CD4-positive, CD25-positive, alpha-beta regulatory T cell (primary cell): ENCODE measurements around the gene DHRS3. TPM values are rescaled to one million over a fixed set of nuclear protein-coding genes. Genes with fewer than 3 reads are reported as not detected.

Experiments
- ATAC-seq, 2 donors: fragments of 150-1000 bp; cut with Tn5 transposase; one replicate each; pipeline ENCODE4 v1.10.0; 2021; ENCODE audit warnings: low read depth in 2 of 2, moderate number of reproducible peaks in 2 of 2, moderate library complexity in 1 of 2
- DNase-seq, 3 donors: peaks; one replicate each; pipeline versions ENCODE4 v3.0.0 to v3.0.0-alpha.2; 2012 to 2022; ENCODE audit warnings: mixed read lengths in 1 of 3
- H3K27ac ChIP-seq: one replicate; pipeline ENCODE4 v1.7.0; 2013; ENCODE audit warnings: mild to moderate bottlenecking, low read length; ENCODE audit not compliant: insufficient read depth, poor library complexity, severe bottlenecking
- H3K27me3 ChIP-seq: one replicate; pipeline ENCODE4 v1.7.0; 2013; ENCODE audit warnings: low read length; ENCODE audit not compliant: control insufficient read depth, insufficient read depth
- H3K36me3 ChIP-seq: one replicate; pipeline ENCODE4 v1.7.0; 2013; ENCODE audit warnings: mild to moderate bottlenecking, low read length, moderate library complexity; ENCODE audit not compliant: control insufficient read depth, insufficient read depth
- H3K4me1 ChIP-seq: 2 replicates; pipeline ENCODE4 v1.7.0; 2013; ENCODE audit warnings: mild to moderate bottlenecking, low read length; ENCODE audit not compliant: insufficient read depth, control insufficient read depth, poor library complexity, severe bottlenecking
- H3K4me3 ChIP-seq: one replicate; pipeline ENCODE4 v1.7.0; 2013; ENCODE audit warnings: low read depth, mild to moderate bottlenecking, low read length, moderate library complexity
- H3K9me3 ChIP-seq, 2 experiments: 1 replicate in 1 of 2; 2 replicates in 1 of 2; pipeline ENCODE4 v1.7.0; 2013; ENCODE audit warnings: low read length in 2 of 2, mild to moderate bottlenecking in 1 of 2, moderate library complexity in 1 of 2; ENCODE audit not compliant: control insufficient read depth in 2 of 2
- H3K27ac Mint-ChIP-seq, 3 donors: one replicate each; pipeline ENCODE4 v1.8.0; 2020 to 2022; ENCODE audit warnings: mild to moderate bottlenecking in 3 of 3, mixed read lengths in 3 of 3, moderate library complexity in 2 of 3
- H3K27me3 Mint-ChIP-seq: one replicate; pipeline ENCODE4 v1.8.0; 2022; ENCODE audit warnings: mild to moderate bottlenecking, mixed read lengths
- H3K36me3 Mint-ChIP-seq: one replicate; pipeline ENCODE4 v1.8.0; 2020; ENCODE audit warnings: mixed read lengths
- H3K4me1 Mint-ChIP-seq, 4 donors: one replicate each; pipeline ENCODE4 v1.8.0; 2020 to 2022; ENCODE audit warnings: mixed read lengths in 4 of 4, mild to moderate bottlenecking in 1 of 4
- H3K4me3 Mint-ChIP-seq, 4 donors: one replicate each; pipeline ENCODE4 v1.8.0; 2020 to 2022; ENCODE audit warnings: mild to moderate bottlenecking in 4 of 4, mixed read lengths in 4 of 4, moderate library complexity in 3 of 4
- H3K9me3 Mint-ChIP-seq, 7 donors: one replicate each; pipeline ENCODE4 v1.8.0; 2020 to 2022; ENCODE audit warnings: mixed read lengths in 7 of 7, mild to moderate bottlenecking in 3 of 7, moderate library complexity in 2 of 7
- polyA plus RNA-seq, 4 donors: library from polyadenylated mRNA; unstranded; fragments of 300-500 nt; fragmentation: Illumina TruSeq; gene quantifications; one replicate each; pipeline ENCODE4 v1.2.3, GENCODE V29; 2021
- total RNA-seq: library from RNA; stranded (reverse); gene quantifications from one replicate; pipeline ENCODE4 v1.2.3, GENCODE V29; 2022

Gene DHRS3
- total and polyA plus RNA-seq, 5 donors from 2014 or later: 8.8 to 25.6 (median 15.2) TPM

GRCh38 chr1:12600335-12600734, 17.7 kb downstream of the DHRS3 start:
- Mint-ChIP-seq H3K36me3 (no peaks in the 10 kb centered on the region), H3K27ac (peak overlapping the region in 2 of 3 donors; percentile 59 to 65), H3K27me3 (peaks cover 18% of the 10 kb centered on the region), H3K4me1 (peaks cover 10 to 67% (median 19%) of the 10 kb centered on the region in 4 donors), H3K4me3 (peak overlapping the region in 1 of 4 donors; percentile 13), H3K9me3 (peaks cover 0 to 2% (median 0%) of the 10 kb centered on the region in 7 donors)
- H3K4me1 ChIP-seq: peaks cover 27% of the 10 kb centered on the region
- ATAC-seq (no peak), DNase-seq (no peak)
- no peaks in the 10 kb centered on the region for H3K36me3 ChIP-seq
- no peak overlapping the region for H3K27ac ChIP-seq
- no peaks in the 10 kb centered on the region for H3K9me3 ChIP-seq
- no peak overlapping the region for H3K4me3 ChIP-seq
- H3K27me3 ChIP-seq: no peaks in the 10 kb centered on the region

GRCh38 chr1:12599657-12600056, 18.4 kb downstream of the DHRS3 start:
- no peaks in the 10 kb centered on the region for H3K9me3 ChIP-seq
- no peak overlapping the region for H3K27ac ChIP-seq
- H3K9me3 Mint-ChIP-seq: peaks cover 0 to 3% (median 0%) of the 10 kb centered on the region in 7 donors
- no peak overlapping the region for H3K4me3 Mint-ChIP-seq
- no peaks in the 10 kb centered on the region for H3K36me3 ChIP-seq
- no peak overlapping the region for H3K27ac Mint-ChIP-seq
- no peaks in the 10 kb centered on the region for H3K27me3 ChIP-seq
- no peak overlapping the region for H3K4me3 ChIP-seq
- peaks cover 24% of the 10 kb centered on the region for H3K4me1 ChIP-seq
- H3K27me3 Mint-ChIP-seq: peaks cover 18% of the 10 kb centered on the region
- DNase-seq: no peak
- peaks cover 10 to 65% (median 19%) of the 10 kb centered on the region in 4 donors for H3K4me1 Mint-ChIP-seq
- no peak for ATAC-seq
- no peaks in the 10 kb centered on the region for H3K36me3 Mint-ChIP-seq

GRCh38 chr1:12598974-12599373, 19.0 kb downstream of the DHRS3 start:
- Histone ChIP-seq H3K4me3 (no peak overlapping the region), H3K27me3 (no peaks in the 10 kb centered on the region), H3K27ac (no peak overlapping the region), H3K9me3 (no peaks in the 10 kb centered on the region), H3K4me1 (peaks cover 17% of the 10 kb centered on the region), H3K36me3 (no peaks in the 10 kb centered on the region)
- no peak for DNase-seq
- no peak for ATAC-seq
- H3K4me1 Mint-ChIP-seq: peaks cover 4 to 65% (median 19%) of the 10 kb centered on the region in 4 donors
- H3K27ac Mint-ChIP-seq: no peak overlapping the region
- H3K9me3 Mint-ChIP-seq: peaks cover 0 to 4% (median 0%) of the 10 kb centered on the region in 7 donors
- peaks cover 15% of the 10 kb centered on the region for H3K27me3 Mint-ChIP-seq
- no peak overlapping the region for H3K4me3 Mint-ChIP-seq
- H3K36me3 Mint-ChIP-seq: no peaks in the 10 kb centered on the region

DNA sequence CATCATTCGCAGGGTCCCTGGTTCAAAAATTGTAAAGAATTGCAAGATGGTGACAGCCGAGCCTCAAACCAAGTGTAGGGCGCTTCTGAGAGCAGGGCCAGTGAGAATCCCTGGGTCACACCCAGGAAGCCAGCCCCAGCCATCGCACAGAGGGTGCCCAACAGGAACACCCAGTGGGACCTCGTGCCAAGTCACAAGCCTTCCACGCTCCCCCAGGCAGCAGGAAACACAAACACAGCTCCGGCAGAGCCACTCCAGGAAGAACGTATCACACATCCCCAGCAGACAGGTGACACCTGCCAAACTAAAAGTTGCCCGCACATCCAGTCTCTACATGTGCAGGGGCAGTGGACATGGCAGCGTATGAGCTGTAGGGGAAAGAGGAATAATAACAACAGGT, 20.2 kb downstream of the DHRS3 start:
- DNase-seq (no peak), ATAC-seq (no peak)
- Mint-ChIP-seq H3K4me1 (peaks cover 0 to 65% (median 19%) of the 10 kb centered on the region in 4 donors), H3K4me3 (peak overlapping the region in 3 of 4 donors; percentile 22 to 37 (median 29)), H3K36me3 (no peaks in the 10 kb centered on the region), H3K27ac (peak overlapping the region in 1 of 3 donors; percentile 34), H3K9me3 (peaks cover 0 to 4% (median 0%) of the 10 kb centered on the region in 7 donors), H3K27me3 (peaks cover 17% of the 10 kb centered on the region)
- Histone ChIP-seq H3K4me1 (peaks cover 9% of the 10 kb centered on the region), H3K4me3 (no peak overlapping the region), H3K27ac (no peak overlapping the region), H3K9me3 (no peaks in the 10 kb centered on the region), H3K27me3 (no peaks in the 10 kb centered on the region), H3K36me3 (no peaks in the 10 kb centered on the region)

DNA sequence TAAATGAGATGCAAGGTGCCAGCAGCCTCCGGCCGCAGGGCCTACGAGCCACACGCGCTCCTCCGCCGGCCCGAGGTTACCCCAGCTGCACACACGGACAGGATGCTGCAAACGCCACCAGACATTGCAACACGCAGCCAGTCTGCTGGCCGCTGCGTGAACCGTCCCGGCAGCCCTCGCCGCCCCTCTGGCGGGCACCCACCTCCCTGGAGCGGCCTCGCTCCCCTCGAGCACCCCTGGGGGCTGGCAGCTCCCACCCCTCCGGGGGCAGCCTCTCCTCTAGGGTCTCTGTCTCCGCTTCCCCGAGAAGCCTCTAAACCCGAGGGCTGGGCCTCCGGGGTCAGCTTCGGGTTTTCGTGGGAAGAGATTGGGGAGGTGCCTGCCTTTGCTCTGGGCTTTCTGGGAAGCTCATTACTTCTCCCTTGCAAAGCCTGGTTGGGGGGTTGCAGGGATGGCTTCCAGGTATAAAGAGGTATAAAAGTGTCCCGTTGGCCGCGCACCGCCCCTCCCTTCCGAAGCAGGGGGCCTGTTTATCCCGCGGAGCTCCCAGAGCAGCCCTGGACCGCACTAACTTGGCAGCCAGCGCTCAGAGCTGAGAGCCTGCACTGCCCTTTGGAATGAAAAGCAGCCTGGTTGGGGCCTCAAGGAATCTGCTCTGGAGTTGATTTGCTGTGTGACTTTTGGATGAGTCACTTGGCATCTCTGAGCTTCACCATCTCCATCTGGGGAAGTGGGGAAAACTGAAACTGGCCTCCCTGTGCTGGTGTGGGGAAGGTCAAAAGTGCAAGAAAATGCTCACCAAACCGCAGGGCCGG, 21.8 kb downstream of the DHRS3 start:
- H3K36me3 Mint-ChIP-seq: no peaks in the 10 kb centered on the region
- Histone ChIP-seq H3K4me3 (no peak overlapping the region), H3K4me1 (peaks cover 9% of the 10 kb centered on the region), H3K36me3 (no peaks in the 10 kb centered on the region), H3K27ac (no peak overlapping the region), H3K9me3 (no peaks in the 10 kb centered on the region), H3K27me3 (no peaks in the 10 kb centered on the region)
- H3K27me3 Mint-ChIP-seq: peaks cover 17% of the 10 kb centered on the region
- DNase-seq: no peak
- peak; percentile 27 to 38 for ATAC-seq
- H3K27ac Mint-ChIP-seq: peak overlapping the region in 2 of 3 donors; percentile 20 to 46
- H3K4me3 Mint-ChIP-seq: peak overlapping the region in 3 of 4 donors; percentile 44 to 73 (median 48)
- H3K4me1 Mint-ChIP-seq: peaks cover 0 to 60% (median 21%) of the 10 kb centered on the region in 4 donors
- peaks cover 0 to 4% (median 0%) of the 10 kb centered on the region in 7 donors for H3K9me3 Mint-ChIP-seq

DNA sequence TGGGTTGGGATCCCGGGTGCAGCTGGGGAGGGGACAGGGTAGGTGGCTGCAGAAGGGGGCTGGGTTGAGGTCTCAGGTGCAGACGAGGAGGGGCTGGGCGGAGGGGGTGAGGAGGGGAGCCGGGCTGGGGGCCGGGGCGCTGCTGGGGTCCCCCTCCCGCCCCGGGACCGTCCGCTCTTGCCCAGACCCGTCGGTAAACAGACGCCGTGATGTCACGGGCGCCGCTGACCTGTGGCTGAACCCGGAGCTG, 22.3 kb downstream of the DHRS3 start:
- ATAC-seq: no peak
- Mint-ChIP-seq H3K9me3 (peaks cover 0 to 4% (median 0%) of the 10 kb centered on the region in 7 donors), H3K27me3 (peaks cover 17% of the 10 kb centered on the region), H3K27ac (no peak overlapping the region), H3K4me3 (peak overlapping the region in 1 of 4 donors; percentile 28), H3K4me1 (peaks cover 0 to 55% (median 22%) of the 10 kb centered on the region in 4 donors), H3K36me3 (no peaks in the 10 kb centered on the region)
- H3K9me3 ChIP-seq: no peaks in the 10 kb centered on the region
- no peaks in the 10 kb centered on the region for H3K36me3 ChIP-seq
- H3K4me3 ChIP-seq: no peak overlapping the region
- peaks cover 9% of the 10 kb centered on the region for H3K4me1 ChIP-seq
- H3K27me3 ChIP-seq: no peaks in the 10 kb centered on the region
- H3K27ac ChIP-seq: no peak overlapping the region
- DNase-seq: no peak

- Histone ChIP-seq H3K4me3 (no peak overlapping the region), H3K27me3 (no peaks in the 10 kb centered on the region), H3K9me3 (no peaks in the 10 kb centered on the region), H3K4me1 (peaks cover 9% of the 10 kb centered on the region), H3K27ac (no peak overlapping the region), H3K36me3 (no peaks in the 10 kb centered on the region)
- peak overlapping the region in 3 of 4 donors; percentile 47 to 83 (median 76) for H3K4me3 Mint-ChIP-seq
- H3K27ac Mint-ChIP-seq: peak overlapping the region in 2 of 3 donors; percentile 81 to 92
- ATAC-seq (peak in 1 of 2 donors; percentile 31), DNase-seq (no peak)
- H3K27me3 Mint-ChIP-seq: peaks cover 12% of the 10 kb centered on the region
- peaks cover 0 to 50% (median 22%) of the 10 kb centered on the region in 4 donors for H3K4me1 Mint-ChIP-seq
- H3K9me3 Mint-ChIP-seq: peaks cover 0 to 4% (median 0%) of the 10 kb centered on the region in 7 donors
- no peaks in the 10 kb centered on the region for H3K36me3 Mint-ChIP-seq
These were observed 22.8 kb downstream of the DHRS3 start for GRCh38 chr1:12594966-12595756.
